GM18873 (cell line): ENCODE results near the gene ALG8.
"Not testable (repeated sequence)": the region's sequence is repeated elsewhere in the genome, so short reads cannot be mapped to it uniquely, and the experiment has no call there.

Source experiments
- ATAC-seq: cut with Tn5 transposase; IDR thresholded peaks from one replicate; pipeline ENCODE4 v1.9.1; 2021; ENCODE audit warnings: mild to moderate bottlenecking, moderate library complexity, moderate number of reproducible peaks; ENCODE audit not compliant: unreplicated experiment, low FRiP score

Gene ALG8

GRCh38 chr11:78109081-78110015 is 30.1 kb downstream of the ALG8 start:
- ATAC-seq = no peak

DNA sequence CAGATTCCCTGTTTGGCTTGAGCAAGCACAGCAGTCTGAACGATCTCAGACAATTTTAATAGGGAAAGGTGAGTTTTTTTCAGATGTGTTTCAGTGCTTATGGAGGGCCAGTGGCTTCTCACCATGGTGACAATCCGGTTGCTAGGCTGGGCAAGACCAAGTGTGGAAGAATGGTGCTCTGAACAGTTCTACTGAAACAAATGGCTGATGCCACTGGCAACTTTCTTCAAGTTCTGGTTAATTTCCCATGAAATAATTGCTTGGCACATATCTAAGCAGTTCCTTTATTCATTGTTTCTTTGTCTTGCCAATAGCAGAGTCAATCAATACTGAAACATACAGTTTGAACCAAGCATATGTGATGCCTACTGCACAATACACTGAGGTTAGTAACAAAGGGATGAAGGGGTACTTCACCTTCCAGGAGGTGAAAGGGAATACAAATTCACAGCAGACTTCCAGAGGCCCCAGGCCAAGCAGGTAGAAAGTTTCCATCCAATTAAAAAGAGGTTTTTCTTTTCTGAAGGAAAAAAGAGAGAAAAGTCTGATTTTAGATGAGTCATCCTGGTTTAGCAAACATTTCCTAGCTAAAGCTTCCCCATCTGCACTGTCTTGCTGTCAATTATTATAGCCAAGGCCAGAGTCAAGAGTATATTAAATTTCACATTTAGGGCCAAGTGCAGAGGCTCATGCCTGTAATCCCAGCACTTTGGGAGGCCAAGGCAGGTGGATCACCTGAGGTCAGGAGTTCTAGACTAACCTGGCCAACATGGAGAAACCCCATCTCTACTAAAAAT is 38.6 kb downstream of the ALG8 start:
- ATAC-seq = no peak

- ATAC-seq = no peak
Measured at GRCh38 chr11:78100261-78100660, 39.2 kb downstream of the ALG8 start.

- no peak for ATAC-seq
Measured at GRCh38 chr11:78099666-78100065, 39.8 kb downstream of the ALG8 start.

GRCh38 chr11:78097666-78098385 is 41.6 kb downstream of the ALG8 start:
- no peak for ATAC-seq

DNA sequence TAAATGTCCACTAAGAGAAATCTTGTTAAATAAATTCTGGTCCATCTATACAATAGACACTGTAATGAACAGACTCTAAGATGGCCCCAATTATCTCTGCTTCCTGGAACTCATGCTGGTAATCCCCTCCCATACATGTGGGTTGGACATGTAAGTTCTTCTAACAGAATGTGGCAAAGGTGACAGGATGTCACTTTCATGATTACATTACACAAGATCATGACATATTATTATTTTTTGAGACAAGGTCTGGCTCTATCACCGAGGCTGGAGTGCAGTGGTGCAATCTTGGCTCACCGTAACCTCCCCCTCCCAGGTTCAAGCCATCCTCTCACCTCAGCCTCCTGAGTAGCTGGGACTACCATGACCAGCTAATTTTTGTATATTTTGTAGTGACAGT is 45.2 kb downstream of the ALG8 start:
- ATAC-seq = no peak

- ATAC-seq = not testable (repeated sequence)
Measured at GRCh38 chr11:78086521-78087074, 52.8 kb downstream of the ALG8 start.

- no peak for ATAC-seq
Measured at GRCh38 chr11:78085972-78086371, 53.5 kb downstream of the ALG8 start.

DNA sequence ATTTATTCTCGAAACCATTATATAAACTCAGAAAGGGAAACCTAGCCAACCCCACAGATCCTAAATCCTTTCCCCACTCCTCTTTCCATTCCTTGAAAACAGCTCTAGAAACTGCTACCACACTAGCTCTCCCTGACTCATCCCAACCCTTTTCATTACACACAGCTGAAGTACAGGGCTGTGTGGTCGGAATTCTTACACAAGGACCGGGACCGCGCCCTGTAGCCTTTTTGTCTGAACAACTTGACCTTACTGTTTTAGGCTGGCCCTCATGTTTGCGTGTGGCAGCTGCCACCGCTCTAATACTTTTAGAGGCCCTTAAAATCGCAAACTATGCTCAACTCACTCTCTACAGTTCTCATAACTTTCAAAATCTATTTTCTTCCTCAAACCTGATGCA is 54.9 kb downstream of the ALG8 start:
- ATAC-seq = not testable (repeated sequence)

DNA sequence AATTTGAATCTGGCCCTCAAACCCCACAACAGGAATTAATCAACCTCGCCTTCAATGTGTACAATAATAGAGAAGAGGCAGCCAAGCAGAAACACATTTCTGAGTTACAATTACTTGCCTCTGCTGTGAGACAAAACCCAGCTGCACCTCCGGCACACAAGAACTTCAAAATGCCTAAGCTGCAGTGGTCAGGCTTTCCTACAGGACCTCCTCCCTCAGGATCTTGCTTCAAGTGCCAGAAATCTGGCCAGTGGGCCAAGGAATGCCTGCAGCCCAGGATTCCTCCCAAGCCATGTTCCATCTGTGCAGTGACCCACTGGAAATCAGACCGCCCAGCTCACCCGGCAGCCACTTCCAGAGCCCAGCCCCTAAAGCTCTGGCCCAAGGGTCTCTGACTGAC is 56.4 kb downstream of the ALG8 start:
- no peak for ATAC-seq

- ATAC-seq = no peak
Measured at GRCh38 chr11:78082146-78082545, 57.3 kb downstream of the ALG8 start.

GRCh38 chr11:78081583-78081982 is 57.8 kb downstream of the ALG8 start:
- ATAC-seq = no peak

DNA sequence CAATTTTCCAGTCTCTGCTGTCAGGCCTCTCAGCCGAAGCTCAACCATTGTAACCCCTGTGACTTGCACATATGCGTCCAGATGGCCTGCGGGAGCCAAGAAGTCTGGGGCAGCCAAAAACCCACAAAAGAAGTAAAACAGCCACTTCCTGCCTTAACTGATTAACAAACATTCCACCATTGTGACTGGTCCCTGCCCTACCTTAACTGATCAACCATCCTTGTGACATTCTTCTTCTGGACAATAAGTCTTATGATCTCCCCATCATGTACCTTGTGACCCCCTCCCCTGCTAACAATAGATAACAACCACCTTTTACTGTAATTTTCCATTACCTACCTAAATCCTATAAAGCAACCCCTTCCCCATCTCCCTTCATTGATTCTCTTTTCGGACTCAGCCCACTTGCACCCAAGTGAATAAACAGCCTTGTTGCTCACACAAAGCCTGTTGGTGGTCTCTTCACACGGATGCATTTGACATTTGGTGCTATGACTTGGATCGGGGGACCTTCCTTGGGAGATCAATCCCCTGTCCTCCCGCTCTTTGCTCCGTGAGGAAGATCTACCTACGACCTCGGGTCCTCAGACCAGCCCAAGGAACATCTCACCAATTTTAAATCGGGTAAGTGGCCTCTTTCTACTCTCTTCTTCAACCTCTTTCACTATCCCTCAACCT is 58.5 kb downstream of the ALG8 start:
- no peak for ATAC-seq

- ATAC-seq = no peak
Measured at GRCh38 chr11:78080084-78080817, 59.2 kb downstream of the ALG8 start.

- peak; percentile 61 for ATAC-seq
Measured at GRCh38 chr11:78079232-78080083, 60.0 kb downstream of the ALG8 start, which contains the start of gene NDUFC2. Gene NDUFC2, minus strand, starts transcription at chr11:78079862. Its CDS starts 118 bp downstream, at chr11:78079744.

DNA sequence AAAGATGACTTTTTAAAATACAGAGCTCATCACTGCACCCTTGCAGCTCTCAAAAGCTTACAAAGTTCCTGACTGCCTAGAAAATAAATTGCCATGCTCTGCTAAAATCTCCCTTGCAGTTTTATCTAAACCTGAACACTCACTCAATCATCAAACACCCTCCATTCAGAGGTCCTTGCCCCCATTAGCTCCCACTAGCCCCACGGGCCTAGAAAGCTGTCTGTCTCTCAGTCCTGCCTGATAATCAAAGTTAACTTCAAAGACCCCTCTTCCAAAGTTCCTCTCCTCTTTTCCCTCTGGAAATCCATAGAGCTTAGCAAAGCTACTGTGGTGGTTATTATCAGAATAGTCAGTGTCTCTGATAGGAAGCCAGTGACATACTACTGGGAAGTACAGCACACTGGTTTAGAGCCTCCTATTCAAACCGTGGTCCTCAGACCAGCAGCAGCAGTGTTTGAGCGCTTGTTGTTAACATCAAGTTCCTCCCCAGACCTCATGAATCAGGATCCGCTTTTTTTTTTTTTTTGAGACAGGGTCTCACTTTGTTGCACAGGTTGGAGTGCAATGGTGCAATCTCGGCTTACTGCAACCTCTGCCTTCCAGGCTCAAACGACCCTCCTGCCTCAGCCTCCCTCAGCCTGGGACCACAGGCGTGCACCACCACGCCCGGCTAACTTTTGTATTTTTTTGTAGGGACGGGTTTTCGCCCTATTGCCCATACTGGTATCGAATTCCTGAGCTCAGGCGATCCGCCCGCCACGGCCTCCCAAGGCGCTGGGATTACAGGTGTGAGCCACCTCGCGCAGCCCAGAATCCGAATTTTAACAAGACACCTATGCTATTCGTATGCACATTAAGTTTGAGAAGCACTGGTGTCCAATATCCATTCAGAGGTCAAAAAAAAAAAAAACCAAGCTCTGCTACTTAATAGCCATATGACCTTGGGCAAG is 60.9 kb downstream of the ALG8 start:
- ATAC-seq = no peak

DNA sequence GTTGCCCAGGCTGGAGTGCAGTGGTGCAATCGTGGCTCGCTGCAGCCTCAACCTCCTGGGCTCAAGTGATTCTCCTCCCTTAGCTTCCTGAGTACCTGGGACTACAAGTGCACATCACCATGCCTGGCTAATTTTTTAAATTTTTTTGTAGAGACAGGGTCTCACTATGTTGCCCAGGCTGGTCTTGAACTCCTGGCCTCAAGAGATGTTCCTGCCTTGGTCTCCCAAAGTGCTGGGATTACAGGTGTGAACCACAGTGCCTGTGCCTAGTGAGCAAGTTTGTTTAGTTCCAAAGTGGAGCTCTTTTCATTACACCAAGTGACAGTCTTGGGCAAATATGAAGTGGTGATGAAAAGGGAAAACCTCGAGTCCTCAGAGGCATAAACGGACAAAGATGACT is 61.8 kb downstream of the ALG8 start:
- ATAC-seq = not testable (repeated sequence)
